Heart right ventricle (tissue), 16 donors: ENCODE results near the gene INS. TPM values are rescaled to one million over a fixed set of nuclear protein-coding genes. Genes with fewer than 3 reads are reported as not detected.
A peak's percentile ranks its signal among the peaks of the same experiment; 100 is the strongest.

ENCODE experiments used
- ATAC-seq, 8 donors: fragments of 200-7000 bp; cut with Tn5 transposase; one replicate each; pipeline ENCODE4 v1.9.1; 2020; ENCODE audit warnings: mild to moderate bottlenecking in 8 of 8, moderate library complexity in 8 of 8, moderate number of reproducible peaks in 1 of 8
- DNase-seq, 2 donors: peaks; one replicate each; pipeline ENCODE4 v3.0.0-alpha.2; 2020
- H3K27ac ChIP-seq, 10 donors: fragments of 200-600 bp; sonication (generic) in 2 of 10; one replicate each; pipeline versions ENCODE4 v1.5.0 to v1.8.0; 2020 to 2022; ENCODE audit warnings: mild to moderate bottlenecking in 3 of 10
- H3K27me3 ChIP-seq, 7 donors: fragments of 200-600 bp; one replicate each; pipeline ENCODE4 v1.8.0; 2021 to 2022; ENCODE audit warnings: mild to moderate bottlenecking in 2 of 7
- H3K36me3 ChIP-seq, 9 donors: fragments of 200-600 bp; sonication (generic) in 1 of 9; one replicate each; pipeline versions ENCODE4 v1.5.0 to v1.8.0; 2020 to 2022; ENCODE audit warnings: mild to moderate bottlenecking in 2 of 9
- H3K4me1 ChIP-seq, 9 donors: fragments of 200-600 bp; sonication (generic) in 1 of 9; one replicate each; pipeline versions ENCODE4 v1.5.0 to v1.8.0; 2020 to 2022; ENCODE audit warnings: mild to moderate bottlenecking in 4 of 9
- H3K4me3 ChIP-seq, 10 donors: fragments of 200-600 bp; sonication (generic) in 2 of 10; one replicate each; pipeline versions ENCODE4 v1.5.0 to v1.8.0; 2020 to 2022; ENCODE audit warnings: mild to moderate bottlenecking in 7 of 10, moderate library complexity in 2 of 10
- H3K9me3 ChIP-seq, 11 donors: fragments of 200-600 bp in 10 of 11; sonication (generic) in 2 of 11; one replicate each; pipeline versions ENCODE4 v1.5.0 to v1.8.0; 2013 to 2022; ENCODE audit warnings: mild to moderate bottlenecking in 2 of 11, control low read depth in 1 of 11, moderate library complexity in 1 of 11
- WGBS, 2 donors: extraction: QIAGEN DNeasy Blood & Tissue Kit; methylation state at CpG; one replicate each; pipeline ENCODE4 v1.1.7; 2013; ENCODE audit warnings: inconsistent platforms in 1 of 2; 5-methylcytosine and 5-hydroxymethylcytosine counted together
- intact Hi-C, 10 donors: fragments of 100-400 bp; cut with DNase I; formaldehyde crosslinking; loops; one replicate each; pipeline versions ENCODE4 v1.11.1 to v1.14.2; 2022
- polyA plus RNA-seq, 2 donors: library from polyadenylated mRNA; stranded (reverse); fragments of 200-250 nt; gene quantifications; one replicate each; pipeline ENCODE4 v1.2.3, GENCODE V29; 2013
- total RNA-seq, 10 donors: library from RNA; stranded (reverse); fragmentation: NEBNext Ultra II Directional in 3 of 10; extraction: Animal tissue kit (Norgen Biotek cat#: 25700) in 3 of 10; gene quantifications; one replicate each; pipeline versions ENCODE4 v1.2.1 to v1.2.4, GENCODE V29; 2021 to 2023
- TF ChIP-seq, protein P1 (sequence below), 9 donors: fragments of 200-600 bp; sonication (generic) in 2 of 9; IDR thresholded peaks; one replicate each; pipeline versions ENCODE4 v1.5.0 to v1.8.0; 2021 to 2022; ENCODE audit warnings: antibody characterized with exemption in 9 of 9, mild to moderate bottlenecking in 5 of 9, moderate library complexity in 1 of 9
- donor health status: Arrhythmogenic right ventricular cardiomyopathy.
- donor health status: ischemic (EF 13 %, LVEDD 7.1; RV severe dilation, severe dysfunction).
- donor health status: healthy with polysubstance abuse.
- donor health status: DM: no; HTN: yes; CAD: no.
- donor health status: DM: no; HTN: no; CAD: no.
- donor health status: ischemic (EF 25% LVEDD 6.9; RV normal size, moderate dysfunction).
- donor health status: ischemic (EF 25% LVEDD 5.7; RV mildly dilated, moderate dysfunction).
- donor health status: healthy.
- donor health status: DM: yes; HTN: yes; CAD: no.
- donor health status: Ischemic cardiomyopathy.
- donor health status: ischemic (EF 35%, LVEDD 5.7; RV mildly dilated, moderate dysfunction).
- donor health status: nonischemic (EF 11% LVEDD 7.7; RV severe dilation, severe dysfunction).
- donor health status: DM: yes; HTN: yes; CAD: no.
- donor health status: PGD.
- donor health status: ischemic (EF 29% LVEDD 5.4; RV normal size, mild dysfunction).
- donor health status: nonischemic (EF 23%, LVEDD 6.1; RV moderate dilation, normal function).

INS gene
- total and polyA plus RNA-seq, 12 donors = 0.76 to 3.3 (median 1.0) TPM; not detected in 9

- TF ChIP-seq, protein P1, sequence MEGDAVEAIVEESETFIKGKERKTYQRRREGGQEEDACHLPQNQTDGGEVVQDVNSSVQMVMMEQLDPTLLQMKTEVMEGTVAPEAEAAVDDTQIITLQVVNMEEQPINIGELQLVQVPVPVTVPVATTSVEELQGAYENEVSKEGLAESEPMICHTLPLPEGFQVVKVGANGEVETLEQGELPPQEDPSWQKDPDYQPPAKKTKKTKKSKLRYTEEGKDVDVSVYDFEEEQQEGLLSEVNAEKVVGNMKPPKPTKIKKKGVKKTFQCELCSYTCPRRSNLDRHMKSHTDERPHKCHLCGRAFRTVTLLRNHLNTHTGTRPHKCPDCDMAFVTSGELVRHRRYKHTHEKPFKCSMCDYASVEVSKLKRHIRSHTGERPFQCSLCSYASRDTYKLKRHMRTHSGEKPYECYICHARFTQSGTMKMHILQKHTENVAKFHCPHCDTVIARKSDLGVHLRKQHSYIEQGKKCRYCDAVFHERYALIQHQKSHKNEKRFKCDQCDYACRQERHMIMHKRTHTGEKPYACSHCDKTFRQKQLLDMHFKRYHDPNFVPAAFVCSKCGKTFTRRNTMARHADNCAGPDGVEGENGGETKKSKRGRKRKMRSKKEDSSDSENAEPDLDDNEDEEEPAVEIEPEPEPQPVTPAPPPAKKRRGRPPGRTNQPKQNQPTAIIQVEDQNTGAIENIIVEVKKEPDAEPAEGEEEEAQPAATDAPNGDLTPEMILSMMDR (IDR thresholded peaks at IDR 0.05) = no peak
- Histone ChIP-seq H3K4me3 (peak overlapping the region in 4 of 10 donors; percentile 17 to 45 (median 36)), H3K36me3 (no peaks in the 10 kb centered on the region), H3K27ac (no peak overlapping the region), H3K27me3 (peaks cover 33 to 97% (median 96%) of the 10 kb centered on the region in 7 donors), H3K9me3 (no peaks in the 10 kb centered on the region), H3K4me1 (peaks cover 4 to 24% (median 12%) of the 10 kb centered on the region in 9 donors)
- DNase-seq = no peak
- 5 to 13% methylated on average over 12 of the region's 12 CpGs for WGBS, 2 donors
- ATAC-seq = no peak
- intact Hi-C loops = loop anchor here in 3 of 10 donors (5.0 to 10.0 kb wide), 3 partner anchors 51 to 261 kb away; no protein-coding TSS in a partner anchor
Measured at GRCh38 chr11:2143477-2143798, 17.6 kb downstream of the INS start.

DNA sequence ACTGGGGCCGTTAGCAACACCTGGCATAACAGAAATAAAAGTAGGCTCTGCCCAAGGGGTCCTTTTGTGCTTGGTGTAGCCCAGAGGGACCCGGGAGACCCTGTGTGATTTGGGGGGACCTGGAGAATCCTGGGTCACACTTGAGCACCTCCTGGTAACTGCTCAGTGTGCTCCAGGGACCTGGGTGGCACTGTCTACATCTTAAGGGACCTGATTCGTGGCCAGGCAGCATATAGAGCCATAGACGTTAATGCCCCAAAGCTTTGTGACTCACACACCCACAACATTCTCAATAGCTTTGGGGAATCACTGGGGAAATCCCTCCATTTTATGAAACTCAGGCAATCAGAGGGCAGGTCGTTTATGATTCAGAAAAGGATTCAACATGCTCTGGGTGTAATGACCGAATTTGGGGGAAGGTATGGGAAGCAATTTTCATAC is 18.2 kb downstream of the INS start:
- H3K36me3 ChIP-seq = no peaks in the 10 kb centered on the region
- no peaks in the 10 kb centered on the region for H3K9me3 ChIP-seq
- intact Hi-C loops = loop anchor here in 3 of 10 donors (5.0 to 10.0 kb wide), 3 partner anchors 50 to 260 kb away; no protein-coding TSS in a partner anchor
- no peak for ATAC-seq
- peaks cover 4 to 25% (median 13%) of the 10 kb centered on the region in 9 donors for H3K4me1 ChIP-seq
- WGBS, 2 donors = 21 to 26% methylated on average over 6 of the region's 6 CpGs
- DNase-seq = no peak
- H3K4me3 ChIP-seq = no peak overlapping the region
- H3K27me3 ChIP-seq = peaks cover 34 to 96% (median 90%) of the 10 kb centered on the region in 7 donors
- TF ChIP-seq, protein P1 (IDR thresholded peaks at IDR 0.05) = no peak
- H3K27ac ChIP-seq = no peak overlapping the region

DNA sequence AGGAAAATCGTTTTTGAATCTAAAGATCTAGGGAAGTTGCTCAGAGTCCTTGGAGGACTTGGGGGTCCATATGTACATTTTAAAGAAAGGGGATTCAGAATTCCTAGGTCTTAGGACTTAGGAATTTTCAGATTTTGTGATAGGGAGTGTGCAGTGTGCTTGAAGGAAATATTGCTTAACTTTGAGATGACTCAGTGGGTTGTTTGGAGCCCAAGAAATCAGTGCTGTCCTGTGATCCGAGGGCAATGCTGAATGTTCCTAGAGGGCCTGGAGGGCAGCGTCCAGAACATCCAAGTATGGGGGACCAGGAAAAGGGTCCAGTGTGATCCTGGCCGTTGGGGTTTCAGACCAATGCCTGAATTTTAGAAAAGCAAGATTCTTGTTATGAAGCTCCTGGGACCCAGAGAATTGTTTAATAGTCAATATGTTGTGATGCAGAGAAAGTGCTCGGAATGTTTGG is 18.7 kb downstream of the INS start:
- H3K36me3 ChIP-seq = no peaks in the 10 kb centered on the region
- TF ChIP-seq, protein P1 (IDR thresholded peaks at IDR 0.05) = no peak
- ATAC-seq = no peak
- H3K27me3 ChIP-seq = peaks cover 37 to 96% (median 90%) of the 10 kb centered on the region in 7 donors
- DNase-seq = no peak
- H3K4me3 ChIP-seq = no peak overlapping the region
- H3K27ac ChIP-seq = no peak overlapping the region
- intact Hi-C loops = loop anchor here in 3 of 10 donors (5.0 to 10.0 kb wide), 3 partner anchors 50 to 260 kb away; no protein-coding TSS in a partner anchor
- no peaks in the 10 kb centered on the region for H3K9me3 ChIP-seq
- WGBS, 2 donors = 29 to 30% methylated on average over 5 of the region's 5 CpGs
- H3K4me1 ChIP-seq = peaks cover 4 to 29% (median 17%) of the 10 kb centered on the region in 9 donors

DNA sequence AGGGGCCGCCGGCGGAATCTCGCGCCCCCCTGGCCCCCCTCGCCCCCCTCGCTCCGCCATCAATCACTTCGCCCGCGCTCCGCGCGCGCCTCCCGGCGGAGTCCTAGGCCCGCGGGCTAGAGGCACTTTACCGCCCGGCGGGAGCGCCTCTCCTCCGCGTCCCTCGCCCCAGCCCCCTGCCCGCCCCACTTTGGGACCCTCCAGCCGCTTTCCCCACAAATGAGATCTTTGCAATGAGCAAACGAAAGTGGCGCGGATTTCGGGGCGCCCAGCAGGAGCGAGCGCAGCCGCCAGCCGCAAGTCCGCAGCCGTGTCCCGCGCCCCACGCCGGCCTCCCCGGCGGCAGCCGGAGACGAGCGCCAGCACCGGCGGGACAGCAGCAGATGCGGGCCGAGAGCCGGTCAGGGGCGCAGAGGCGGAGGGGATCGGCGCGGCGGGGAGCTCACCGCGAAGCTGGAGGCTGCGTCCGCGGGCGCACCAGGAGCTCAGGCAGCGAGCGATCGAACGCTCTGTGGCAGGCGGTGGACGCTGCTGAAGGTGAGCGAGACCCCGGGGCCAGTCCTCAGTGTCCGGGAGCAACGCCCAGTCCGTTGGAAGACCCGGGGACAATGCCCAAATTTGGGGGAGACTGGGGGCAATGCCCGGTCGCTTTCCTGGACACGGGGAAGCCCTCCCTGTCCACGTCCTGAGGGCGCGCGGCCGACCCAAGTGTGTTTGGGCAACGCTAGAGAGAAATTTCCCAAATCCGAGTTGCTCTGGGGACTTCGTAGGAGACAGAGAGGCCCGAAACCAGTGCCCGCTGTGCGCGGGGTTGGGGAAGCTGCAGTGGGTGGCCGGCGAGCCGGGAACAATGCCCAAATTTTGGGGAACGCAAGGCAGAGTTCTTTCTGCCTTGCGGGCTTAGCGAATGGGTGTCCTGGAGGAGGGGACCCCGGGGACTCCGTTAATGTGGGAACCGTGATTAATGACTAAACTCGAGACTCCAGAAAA is 20.3 kb downstream of the INS start:
- Histone ChIP-seq H3K9me3 (no peaks in the 10 kb centered on the region), H3K27ac (peak overlapping the region in 2 of 10 donors; percentile 27 to 44), H3K4me1 (peaks cover 4 to 41% (median 18%) of the 10 kb centered on the region in 9 donors), H3K4me3 (peak overlapping the region in 8 of 10 donors; percentile 16 to 40 (median 30)), H3K36me3 (no peaks in the 10 kb centered on the region), H3K27me3 (peaks cover 30 to 95% (median 83%) of the 10 kb centered on the region in 7 donors)
- intact Hi-C loops = loop anchor here in 3 of 10 donors (5.0 to 10.0 kb wide), 3 partner anchors 48 to 258 kb away; no protein-coding TSS in a partner anchor
- WGBS, 2 donors = 8 to 12% methylated on average over 94 to 102 of the region's 102 CpGs
- TF ChIP-seq, protein P1 (IDR thresholded peaks at IDR 0.05) = no peak
- peak in 1 of 2 donors; percentile 13 for DNase-seq
- ATAC-seq = no peak
